Small intestine (tissue), 7 donors: ENCODE results near the gene CYB561A3. TPM values are rescaled to one million over a fixed set of nuclear protein-coding genes. Genes with fewer than 3 reads are reported as not detected.

Source experiments
- DNase-seq, 2 donors: peaks; one replicate each; pipeline versions ENCODE4 v3.0.0 to v3.0.0-alpha.2; 2013
- FAIRE-seq: peaks from 2 replicates; lab custom pipeline; 2012; peaks lifted over from hg19 to GRCh38; lab: Jason Lieb, UNC
- H3K27ac ChIP-seq, 3 donors: one replicate each; pipeline ENCODE4 v1.5.1; 2013; ENCODE audit warnings: low read length in 2 of 3, mild to moderate bottlenecking in 2 of 3, control low read depth in 1 of 3, inconsistent platforms in 1 of 3, low read depth in 1 of 3, moderate library complexity in 1 of 3
- H3K27me3 ChIP-seq, 3 donors: one replicate each; pipeline ENCODE4 v1.6.1; 2013; ENCODE audit warnings: low read length in 3 of 3, inconsistent platforms in 1 of 3; ENCODE audit not compliant: control insufficient read depth in 3 of 3, insufficient read depth in 3 of 3
- H3K36me3 ChIP-seq, 3 donors: one replicate each; pipeline ENCODE4 v1.6.1; 2013; ENCODE audit warnings: low read length in 3 of 3, inconsistent platforms in 1 of 3, low read depth in 1 of 3, mild to moderate bottlenecking in 1 of 3, moderate library complexity in 1 of 3; ENCODE audit not compliant: control insufficient read depth in 3 of 3, insufficient read depth in 2 of 3
- H3K4me1 ChIP-seq, 3 donors: one replicate each; pipeline ENCODE4 v1.6.1; 2013; ENCODE audit warnings: low read length in 2 of 3, inconsistent platforms in 1 of 3, low read depth in 1 of 3, mild to moderate bottlenecking in 1 of 3, moderate library complexity in 1 of 3; ENCODE audit not compliant: control insufficient read depth in 3 of 3, insufficient read depth in 2 of 3
- H3K4me3 ChIP-seq, 3 donors: one replicate each; pipeline ENCODE4 v1.5.1; 2013; ENCODE audit warnings: low read length in 3 of 3, control low read depth in 1 of 3, inconsistent platforms in 1 of 3, low read depth in 1 of 3, mild to moderate bottlenecking in 1 of 3, moderate library complexity in 1 of 3
- H3K9me3 ChIP-seq, 2 donors: one replicate each; pipeline ENCODE4 v1.6.1; 2013; ENCODE audit warnings: low read depth in 1 of 2, low read length in 1 of 2; ENCODE audit not compliant: control insufficient read depth in 2 of 2, insufficient read depth in 1 of 2
- WGBS, 3 donors: extraction: QIAGEN DNeasy Blood & Tissue Kit; methylation state at CpG; one replicate each; pipeline ENCODE4 v1.1.7; 2013; 5-methylcytosine and 5-hydroxymethylcytosine counted together
- polyA plus RNA-seq, 4 donors: library from polyadenylated mRNA; stranded (reverse) in 3 of 4; unstranded in 1 of 4; fragments of 200-250 nt in 3 of 4; fragments of 120-200 nt in 1 of 4; gene quantifications; one replicate each; pipeline versions ENCODE4 v1.2.1 to v1.2.3, GENCODE V29; 2013
- donor health status: healthy with polysubstance abuse.
- donor health status: control.
- donor health status: control.
- donor health status: Bipolar disorder and iron deficiency.
- donor health status: healthy.

The CYB561A3 gene
- polyA plus RNA-seq, 4 donors = 30.8 to 48.4 (median 32.0) TPM

DNA sequence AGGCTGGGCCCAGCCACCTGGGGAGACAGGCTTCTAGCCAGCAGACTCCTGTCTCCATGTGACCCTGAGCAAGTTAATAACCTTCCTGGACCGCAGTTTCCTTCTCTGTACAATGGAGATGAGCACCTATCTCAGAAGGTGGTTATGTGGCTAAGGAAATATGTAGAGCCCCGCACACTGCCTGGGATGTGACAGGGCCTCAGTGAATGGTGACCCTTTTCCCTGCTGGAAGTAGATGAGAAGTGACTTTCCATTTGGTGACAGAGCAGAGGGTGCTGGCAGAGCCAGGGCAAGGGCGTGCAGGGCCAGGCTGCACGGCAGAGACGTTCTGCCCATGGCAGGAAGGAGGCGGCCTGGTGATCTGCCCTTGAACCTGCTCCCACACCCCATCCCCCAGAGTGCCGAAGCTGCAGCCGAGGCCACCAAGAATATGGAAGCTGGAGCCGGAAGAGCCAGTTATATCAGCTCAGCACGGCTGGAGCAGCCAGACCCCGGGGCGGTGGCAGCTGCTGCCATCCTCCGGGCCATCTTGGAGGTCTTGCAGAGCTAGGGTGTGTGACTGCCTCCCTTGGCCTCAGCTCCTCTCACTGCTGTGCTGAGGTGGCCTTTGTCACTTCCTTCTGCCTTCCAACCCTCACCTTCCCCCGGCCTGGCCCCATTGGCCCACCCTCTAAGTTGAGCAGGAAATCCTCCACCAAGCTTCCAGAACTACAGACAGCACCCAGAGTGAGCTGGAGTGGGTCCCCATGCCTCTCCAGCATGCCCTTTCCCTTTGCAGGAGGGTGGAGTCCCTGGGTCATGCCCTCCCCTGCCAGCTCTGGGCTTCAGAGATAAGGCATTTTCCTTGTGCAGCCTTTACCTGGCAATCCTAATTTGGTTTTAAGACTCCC, 15.5 kb downstream of the CYB561A3 start:
- H3K4me3 ChIP-seq = no peak overlapping the region
- peak; percentile 51 to 61 for DNase-seq
- 32 to 63% (median 62%) methylated on average over 12 to 14 of the region's 14 CpGs for WGBS, 3 donors
- no peaks in the 10 kb centered on the region for H3K9me3 ChIP-seq
- H3K27ac ChIP-seq = peak overlapping the region in 2 of 3 donors; percentile 16 to 56
- peaks cover 0 to 34% (median 0%) of the 10 kb centered on the region in 3 donors for H3K4me1 ChIP-seq
- H3K27me3 ChIP-seq = no peaks in the 10 kb centered on the region
- FAIRE-seq = no peak
- peaks cover 5 to 98% (median 30%) of the 10 kb centered on the region in 3 donors for H3K36me3 ChIP-seq

DNA sequence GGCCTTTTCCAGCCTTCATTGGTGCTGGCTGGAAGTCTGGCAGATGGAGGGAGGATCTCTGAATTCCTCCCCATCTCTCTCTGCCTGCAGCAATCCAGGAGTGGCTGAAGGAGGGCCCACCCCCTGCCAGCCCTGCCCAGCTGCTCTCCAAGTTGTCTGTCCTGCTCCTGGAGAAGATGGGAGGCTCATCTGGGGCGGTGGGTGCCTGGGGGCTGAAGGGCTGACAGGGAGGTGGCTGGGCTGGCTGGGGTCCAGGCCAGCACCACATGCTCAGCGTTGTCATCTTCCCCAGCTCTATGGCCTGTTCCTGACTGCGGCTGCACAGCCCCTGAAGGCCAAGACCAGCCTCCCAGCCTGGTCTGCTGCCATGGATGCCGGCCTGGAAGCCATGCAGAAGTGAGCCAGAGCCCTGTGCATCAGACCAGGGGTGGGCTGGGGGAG, 16.5 kb downstream of the CYB561A3 start:
- peak overlapping the region in 1 of 3 donors; percentile 16 for H3K27ac ChIP-seq
- H3K36me3 ChIP-seq = peaks cover 2 to 97% (median 30%) of the 10 kb centered on the region in 3 donors
- peaks cover 0 to 34% (median 0%) of the 10 kb centered on the region in 3 donors for H3K4me1 ChIP-seq
- no peaks in the 10 kb centered on the region for H3K9me3 ChIP-seq
- WGBS, 3 donors = 64 to 82% (median 82%) methylated on average over 4 of the region's 4 CpGs
- FAIRE-seq = no peak
- DNase-seq = no peak
- no peaks in the 10 kb centered on the region for H3K27me3 ChIP-seq
- H3K4me3 ChIP-seq = no peak overlapping the region

DNA sequence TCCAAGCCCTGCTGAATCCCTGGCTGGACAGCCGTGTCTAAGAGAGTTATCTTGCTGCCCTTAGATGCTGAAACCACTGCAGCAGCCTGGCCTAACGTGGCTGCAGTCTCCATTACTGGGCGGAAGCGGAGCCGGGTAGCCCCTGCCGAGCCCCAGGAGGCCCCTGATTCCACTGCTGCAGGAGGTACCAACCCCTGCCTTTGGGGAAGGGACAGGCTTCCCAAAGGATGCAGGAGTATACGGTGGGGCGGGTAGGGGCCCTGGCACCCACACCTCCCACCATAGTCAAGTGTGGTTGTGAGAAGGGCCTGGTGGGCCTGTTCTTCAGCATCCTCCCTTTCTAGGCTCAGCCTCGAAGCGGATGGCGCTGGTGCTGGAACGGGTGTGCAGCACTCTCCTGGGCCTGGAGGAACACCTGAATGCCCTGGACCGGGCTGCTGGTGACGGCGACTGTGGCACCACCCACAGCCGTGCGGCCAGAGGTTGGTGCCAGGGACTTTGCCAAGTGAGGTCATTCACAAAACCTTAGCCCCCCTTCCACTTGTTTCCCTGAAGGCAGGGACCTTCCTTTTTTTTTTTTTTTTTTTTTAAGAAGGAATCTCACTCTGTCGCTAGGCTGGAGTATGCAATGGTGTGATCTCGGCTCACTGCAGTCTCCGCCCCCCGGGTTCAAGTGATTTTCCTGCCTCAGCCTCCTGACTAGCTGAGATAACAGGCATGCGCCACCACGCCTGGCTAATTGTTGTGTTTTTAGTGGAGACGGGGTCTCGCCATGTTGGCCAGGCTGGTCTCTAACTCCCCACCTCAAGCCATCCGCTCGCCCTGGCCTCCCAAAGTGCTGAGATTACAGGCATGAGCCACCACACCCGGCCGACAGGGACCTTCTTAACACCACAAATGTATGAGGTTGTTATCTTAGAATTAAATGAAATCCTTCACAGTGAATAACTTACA, 17.6 kb downstream of the CYB561A3 start:
- peak overlapping the region in 1 of 3 donors; percentile 38 for H3K27ac ChIP-seq
- H3K4me1 ChIP-seq = peaks cover 0 to 34% (median 0%) of the 10 kb centered on the region in 3 donors
- DNase-seq (no peak), FAIRE-seq (no peak)
- no peak overlapping the region for H3K4me3 ChIP-seq
- no peaks in the 10 kb centered on the region for H3K9me3 ChIP-seq
- no peaks in the 10 kb centered on the region for H3K27me3 ChIP-seq
- WGBS, 3 donors = 92 to 93% (median 93%) methylated on average over 28 to 29 of the region's 29 CpGs
- H3K36me3 ChIP-seq = peaks cover 2 to 95% (median 32%) of the 10 kb centered on the region in 3 donors

DNA sequence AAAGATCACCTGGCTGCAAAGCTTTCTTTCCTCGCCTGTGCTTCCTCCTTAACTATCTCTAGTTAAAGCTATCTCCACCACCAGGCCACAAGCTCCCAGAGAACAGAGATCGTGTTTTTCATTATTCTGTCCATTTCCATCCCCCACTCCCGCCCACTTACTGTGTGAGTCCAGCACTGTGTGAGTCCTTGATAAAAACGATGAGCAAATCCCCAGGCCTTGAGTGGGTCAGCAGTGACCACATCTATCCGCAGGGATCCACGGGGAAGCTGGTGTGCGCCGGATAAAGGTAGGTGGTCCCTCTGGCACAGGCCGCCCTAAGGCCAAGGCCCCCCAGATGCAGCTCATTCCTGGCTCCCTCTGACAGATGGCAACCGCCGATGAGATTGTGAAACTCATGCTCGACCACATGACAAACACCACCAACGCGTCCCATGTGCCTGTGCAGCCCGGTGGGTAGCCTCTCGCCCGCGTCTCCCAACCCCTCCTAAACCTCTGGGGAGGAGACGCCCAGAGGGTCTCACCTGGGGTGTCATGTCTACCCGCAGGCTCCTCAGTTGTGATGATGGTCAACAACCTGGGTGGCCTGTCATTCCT, 19.4 kb downstream of the CYB561A3 start:
- Histone ChIP-seq H3K27ac (no peak overlapping the region), H3K4me3 (no peak overlapping the region), H3K27me3 (no peaks in the 10 kb centered on the region), H3K4me1 (peaks cover 0 to 26% (median 0%) of the 10 kb centered on the region in 3 donors), H3K9me3 (no peaks in the 10 kb centered on the region), H3K36me3 (peaks cover 0 to 94% (median 36%) of the 10 kb centered on the region in 3 donors)
- FAIRE-seq (no peak), DNase-seq (no peak)
- 90 to 94% (median 93%) methylated on average over 20 of the region's 20 CpGs for WGBS, 3 donors

DNA sequence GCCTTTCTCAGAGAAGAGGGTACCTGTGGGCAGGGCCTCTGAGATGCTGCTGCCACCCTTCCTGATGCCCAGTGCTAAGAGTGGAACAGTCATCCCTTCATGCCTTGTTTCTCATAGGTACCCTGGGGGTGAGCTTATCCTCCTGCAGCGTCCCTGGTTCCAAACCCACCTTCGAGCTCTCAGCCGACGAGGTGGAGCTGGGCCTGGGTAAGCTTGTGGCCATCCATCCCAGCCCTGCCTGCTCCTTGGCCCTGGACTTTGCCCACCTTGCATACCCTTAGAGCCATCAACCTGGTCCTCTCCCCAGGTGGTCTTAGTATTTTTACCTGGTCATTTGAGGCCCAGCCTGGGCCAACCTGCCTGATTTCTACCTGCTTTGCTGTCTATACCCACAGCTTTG, 20.0 kb downstream of the CYB561A3 start:
- DNase-seq (no peak), FAIRE-seq (no peak)
- no peak overlapping the region for H3K27ac ChIP-seq
- no peaks in the 10 kb centered on the region for H3K9me3 ChIP-seq
- H3K4me1 ChIP-seq = peaks cover 0 to 28% (median under 1%) of the 10 kb centered on the region in 3 donors
- H3K4me3 ChIP-seq = no peak overlapping the region
- H3K36me3 ChIP-seq = peaks cover 0 to 94% (median 36%) of the 10 kb centered on the region in 3 donors
- no peaks in the 10 kb centered on the region for H3K27me3 ChIP-seq
- 89 to 93% (median 93%) methylated on average over 4 of the region's 4 CpGs for WGBS, 3 donors

DNA sequence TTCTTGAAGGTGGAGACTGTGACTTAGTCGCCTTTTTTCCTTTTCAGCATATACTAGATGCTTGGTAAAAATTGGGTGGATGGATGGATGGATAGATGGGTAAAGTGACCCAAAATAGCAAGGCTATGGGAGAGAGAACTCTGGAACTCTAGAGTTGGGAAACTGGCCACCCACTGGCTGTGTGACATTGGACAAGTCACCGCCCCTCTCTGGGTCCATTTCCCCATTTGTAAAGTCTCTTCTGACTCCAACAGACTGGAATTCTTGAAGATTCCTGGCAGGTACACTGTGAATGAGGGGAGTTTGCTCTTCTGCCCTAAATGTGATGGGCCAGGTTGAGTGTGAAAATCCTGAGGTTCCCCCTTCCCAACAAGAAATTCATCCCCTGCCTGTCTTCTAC, 20.7 kb downstream of the CYB561A3 start:
- Histone ChIP-seq H3K27me3 (no peaks in the 10 kb centered on the region), H3K4me3 (no peak overlapping the region), H3K9me3 (no peaks in the 10 kb centered on the region), H3K4me1 (peaks cover 0 to 26% (median 2%) of the 10 kb centered on the region in 3 donors), H3K27ac (no peak overlapping the region), H3K36me3 (peaks cover 0 to 91% (median 31%) of the 10 kb centered on the region in 3 donors)
- FAIRE-seq = no peak
- no peak for DNase-seq
- WGBS, 3 donors = 95 to 100% (median 97%) methylated on average over 2 of the region's 2 CpGs

DNA sequence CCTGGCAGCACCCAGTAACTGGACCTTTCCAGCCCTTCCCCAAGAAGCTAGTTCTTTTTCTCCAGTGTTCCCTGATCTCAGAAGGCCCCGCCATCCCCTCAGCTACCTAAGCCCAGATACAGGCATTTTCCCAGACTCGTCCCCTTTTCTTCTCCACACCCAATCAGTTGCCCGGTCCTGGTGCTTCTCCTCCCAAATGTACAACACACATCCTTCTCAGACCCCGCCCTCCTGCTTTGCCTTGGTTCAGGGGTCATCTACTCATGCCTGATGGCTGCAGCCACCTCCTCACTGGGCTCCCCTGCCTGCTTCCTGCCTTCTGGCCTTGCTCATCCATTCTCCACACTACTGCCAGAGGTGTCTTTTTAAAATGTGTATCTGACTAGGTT, 22.2 kb downstream of the CYB561A3 start:
- no peak for DNase-seq

More for the DNA sequence above, 22.2 kb downstream of the CYB561A3 start:
- Histone ChIP-seq H3K36me3 (peaks cover 0 to 82% (median 18%) of the 10 kb centered on the region in 3 donors), H3K9me3 (no peaks in the 10 kb centered on the region), H3K27me3 (no peaks in the 10 kb centered on the region), H3K4me3 (no peak overlapping the region), H3K27ac (no peak overlapping the region), H3K4me1 (peaks cover 0 to 18% (median 2%) of the 10 kb centered on the region in 3 donors)
- no peak for FAIRE-seq
- 81 to 86% (median 82%) methylated on average over 4 of the region's 4 CpGs for WGBS, 3 donors
